Mononuclear cell (primary cell): ENCODE measurements around the gene FAM89B. TPM values are rescaled to one million over a fixed set of nuclear protein-coding genes. Genes with fewer than 3 reads are reported as not detected.
"Not testable (repeated sequence)": the region's sequence is repeated elsewhere in the genome, so short reads cannot be mapped to it uniquely, and the experiment has no call there.

Experiments
- H3K27me3 ChIP-seq: 2 replicates; pipeline ENCODE4 v1.6.0; 2011; ENCODE audit warnings: low read length, control low read depth; ENCODE audit not compliant: insufficient read depth
- H3K4me1 ChIP-seq: 2 replicates; pipeline ENCODE4 v1.5.1; 2011; ENCODE audit warnings: mild to moderate bottlenecking, low read length, control low read depth; ENCODE audit not compliant: insufficient read depth
- H3K4me3 ChIP-seq: 2 replicates; pipeline ENCODE4 v1.5.1; 2011; ENCODE audit warnings: mild to moderate bottlenecking, low read length, moderate library complexity
- H3K9me3 ChIP-seq: 2 replicates; pipeline ENCODE4 v1.5.1; 2011; ENCODE audit warnings: low read depth, mild to moderate bottlenecking, control low read depth, low read length
- total RNA-seq: library from RNA; depleted of rRNA; stranded (reverse); fragments of >200 nt; gene quantifications from one replicate; pipeline ENCODE4 v1.2.3, GENCODE V29; 2012

The FAM89B gene
- total RNA-seq, 1 donor = 18.1 TPM

DNA sequence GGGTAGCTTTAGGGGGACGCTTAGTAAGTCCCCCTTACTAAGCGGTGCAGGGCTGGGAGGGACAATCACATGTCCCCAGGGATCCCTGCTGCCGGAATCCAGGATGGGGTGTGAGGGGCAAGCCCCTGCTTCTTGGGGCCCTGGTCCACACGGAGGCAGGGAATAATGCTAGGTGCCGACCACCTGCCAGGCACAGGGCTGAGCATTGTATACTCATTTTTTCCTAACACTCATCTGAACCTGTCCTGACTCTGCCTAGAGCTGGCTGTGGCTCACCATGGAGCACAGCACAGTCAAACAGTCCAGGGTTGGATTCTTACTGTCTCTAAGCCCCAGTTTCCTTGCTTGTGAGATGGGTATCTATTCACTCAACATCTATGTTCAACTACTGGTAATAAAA is 12.8 kb upstream of the FAM89B start:
- Histone ChIP-seq H3K9me3 (no peaks in the 10 kb centered on the region), H3K27me3 (no peaks in the 10 kb centered on the region), H3K4me3 (no peak overlapping the region), H3K4me1 (peaks cover 39% of the 10 kb centered on the region)

DNA sequence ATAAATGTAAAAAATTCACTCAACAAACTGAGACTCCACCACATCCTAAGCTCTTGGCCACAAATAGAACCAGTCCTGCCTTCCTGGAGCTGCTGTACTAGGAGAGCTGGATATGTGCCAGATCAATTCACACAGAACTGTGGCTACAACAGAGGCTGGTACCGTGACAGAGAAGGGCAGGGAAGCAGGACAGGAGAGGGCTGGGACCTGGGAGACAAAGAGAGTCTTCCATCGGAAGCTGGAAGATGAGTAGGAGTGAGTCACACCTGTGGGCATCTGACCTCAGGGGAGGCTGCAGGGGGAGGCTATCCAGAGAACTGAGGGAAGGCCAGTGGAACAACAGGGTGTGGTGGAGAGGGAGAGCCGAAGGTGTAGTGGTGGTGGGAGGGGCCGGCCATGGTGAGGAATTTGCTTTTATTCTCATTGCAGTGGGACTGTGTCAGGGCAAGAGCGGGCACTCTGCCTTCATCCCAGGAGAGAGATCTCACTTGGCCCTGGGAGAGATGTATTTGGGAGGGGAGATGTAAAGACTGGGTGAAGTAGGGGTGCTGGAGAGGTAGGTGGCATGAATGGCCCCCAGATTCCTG is 12.3 kb upstream of the FAM89B start:
- Histone ChIP-seq H3K9me3 (no peaks in the 10 kb centered on the region), H3K27me3 (no peaks in the 10 kb centered on the region), H3K4me3 (no peak overlapping the region), H3K4me1 (peaks cover 39% of the 10 kb centered on the region)

DNA sequence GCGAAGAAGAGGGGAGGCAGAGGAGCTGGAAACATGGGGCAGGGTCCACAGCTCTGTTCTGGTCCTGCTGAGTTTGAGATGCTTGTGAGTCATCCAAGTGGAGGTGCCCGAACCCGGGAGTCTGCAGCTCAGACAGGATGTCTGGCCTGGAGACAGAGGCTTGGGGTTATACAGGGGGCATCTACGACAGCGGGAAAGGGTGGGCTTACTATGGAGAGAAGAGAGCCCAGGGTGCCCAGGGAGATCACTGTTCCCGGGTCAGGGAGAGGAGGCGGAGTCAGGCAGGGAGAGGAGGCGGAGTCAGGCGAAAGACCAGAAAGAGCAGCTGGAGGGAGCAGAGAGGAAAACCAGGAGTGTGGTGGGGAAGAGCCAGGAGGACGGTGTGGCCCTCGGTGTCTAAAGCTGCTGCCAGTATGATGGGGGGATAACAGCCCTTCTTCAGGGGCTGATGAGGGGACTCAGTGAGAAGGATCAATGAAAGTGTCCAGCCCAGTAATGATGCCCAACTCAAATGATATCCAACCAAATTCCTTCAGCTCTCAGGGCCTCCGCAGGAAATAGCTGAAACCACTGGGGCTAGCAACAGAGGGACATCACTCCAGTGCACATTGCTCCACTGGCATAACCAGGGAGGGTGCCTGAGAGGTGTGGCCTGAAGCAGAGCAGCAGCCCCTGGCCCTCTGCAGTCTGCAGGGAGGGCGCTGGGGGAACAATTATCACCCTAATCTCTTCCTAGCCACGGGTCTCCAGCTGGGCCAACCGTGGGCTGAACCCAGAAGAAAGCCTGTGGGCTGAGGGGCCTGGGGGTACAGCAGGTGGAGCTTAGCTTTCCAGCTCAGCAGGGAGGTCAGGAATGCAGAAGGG is 11.6 kb upstream of the FAM89B start:
- no peak overlapping the region for H3K4me3 ChIP-seq
- H3K27me3 ChIP-seq = no peaks in the 10 kb centered on the region
- peaks cover 40% of the 10 kb centered on the region for H3K4me1 ChIP-seq
- no peaks in the 10 kb centered on the region for H3K9me3 ChIP-seq

DNA sequence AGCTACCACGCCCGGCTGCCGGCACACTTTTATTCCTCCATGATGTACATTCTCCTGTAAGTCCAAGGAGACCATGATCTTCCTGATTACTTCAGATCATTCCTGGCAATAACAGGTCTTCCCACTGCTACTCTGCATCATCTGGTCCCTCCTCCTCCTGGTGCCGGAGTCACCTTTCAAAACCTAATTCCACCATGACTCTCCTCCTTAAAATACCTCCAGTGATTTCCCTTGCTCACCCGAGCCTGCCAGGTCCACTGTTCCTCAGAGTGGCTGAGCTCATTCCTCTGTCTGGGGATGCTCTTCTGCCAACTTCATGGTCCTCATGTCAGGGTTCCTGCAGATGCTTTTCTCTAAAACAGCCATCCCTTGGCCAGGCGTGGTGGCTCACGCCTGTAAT is 10.3 kb upstream of the FAM89B start:
- Histone ChIP-seq H3K27me3 (no peaks in the 10 kb centered on the region), H3K4me3 (no peak overlapping the region), H3K4me1 (peaks cover 47% of the 10 kb centered on the region), H3K9me3 (no peaks in the 10 kb centered on the region)

DNA sequence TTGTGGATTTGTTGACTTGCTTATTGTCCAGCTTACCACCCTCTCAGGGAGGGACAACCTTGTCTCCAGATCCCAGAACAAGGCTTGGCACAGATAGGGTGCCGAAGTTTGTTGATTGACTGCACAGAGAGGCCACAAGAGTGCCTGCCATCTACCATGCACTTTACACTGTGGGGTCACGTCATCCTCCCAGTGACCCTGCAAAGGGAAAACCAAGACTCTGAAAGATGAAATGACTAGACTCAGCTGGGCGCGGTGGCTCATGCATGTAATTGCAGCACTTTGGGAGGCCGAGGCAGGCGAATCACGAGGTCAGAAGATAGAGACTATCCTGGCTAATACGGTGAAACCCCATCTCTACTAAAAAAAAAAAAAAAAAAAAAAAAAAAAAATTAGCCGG is 9.6 kb upstream of the FAM89B start:
- H3K9me3 ChIP-seq = no peaks in the 10 kb centered on the region
- peaks cover 50% of the 10 kb centered on the region for H3K4me1 ChIP-seq

DNA sequence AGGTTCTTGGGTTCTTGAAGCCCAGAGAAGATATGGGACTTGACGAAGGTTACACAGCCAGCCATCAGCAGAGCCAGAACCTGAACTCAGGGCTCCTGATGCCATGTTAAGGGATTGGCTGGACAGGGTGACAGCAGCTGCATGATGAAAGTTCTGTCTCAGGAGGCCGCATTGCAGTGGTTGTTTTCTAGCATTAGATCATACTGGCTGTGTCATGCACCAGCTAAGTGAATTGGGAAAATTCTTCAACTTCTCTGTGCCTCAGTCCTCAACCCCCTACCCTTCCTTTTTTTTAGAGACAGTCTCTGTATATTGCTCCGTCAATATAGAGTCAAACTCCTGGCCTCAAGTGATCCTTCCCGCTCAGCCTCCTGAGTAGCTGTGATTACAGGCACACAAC is 8.7 kb upstream of the FAM89B start:
- H3K9me3 ChIP-seq = no peaks in the 10 kb centered on the region
- H3K4me1 ChIP-seq = peaks cover 56% of the 10 kb centered on the region

More for the DNA sequence above, 9.6 kb upstream of the FAM89B start:
- Histone ChIP-seq H3K27me3 (no peaks in the 10 kb centered on the region), H3K4me3 (no peak overlapping the region)

DNA sequence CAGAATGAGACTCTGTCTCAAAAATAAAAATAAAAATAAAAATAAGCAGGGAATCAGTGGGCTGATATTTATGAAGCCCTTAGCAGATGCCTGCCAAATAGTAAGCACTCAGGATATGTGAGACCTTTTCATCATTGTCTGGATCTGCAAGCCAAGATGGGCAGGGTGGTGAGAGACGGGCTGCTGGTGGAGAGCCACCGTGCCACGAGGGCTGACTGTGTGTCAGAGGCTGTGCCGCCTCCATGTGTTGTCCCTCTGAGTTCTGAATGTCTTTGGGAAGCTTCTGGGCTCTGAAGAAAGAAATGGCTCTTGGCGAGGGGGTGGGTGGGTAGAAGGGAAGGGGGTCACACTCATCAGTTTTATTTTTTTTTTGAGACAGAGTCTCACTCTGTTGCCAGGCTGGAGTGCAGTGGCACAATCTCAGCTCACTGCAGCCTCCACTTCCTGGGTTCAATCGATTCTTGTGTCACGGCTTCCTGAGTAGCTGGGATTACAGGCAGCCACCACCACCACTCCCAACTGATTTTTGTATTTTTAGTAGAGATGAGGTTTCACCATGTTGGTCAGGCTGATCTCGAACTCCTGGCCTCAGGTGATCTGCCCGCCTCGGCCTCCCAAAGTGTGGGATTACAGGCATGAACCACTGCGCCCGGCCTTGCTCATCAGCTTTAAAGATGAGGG is 7.3 kb upstream of the FAM89B start:
- not testable (repeated sequence) for H3K4me3 ChIP-seq, H3K27me3 ChIP-seq, H3K9me3 ChIP-seq
- peaks cover 57% of the 10 kb centered on the region for H3K4me1 ChIP-seq

More for the DNA sequence above, 8.7 kb upstream of the FAM89B start:
- Histone ChIP-seq H3K4me3 (no peak overlapping the region), H3K27me3 (no peaks in the 10 kb centered on the region)

DNA sequence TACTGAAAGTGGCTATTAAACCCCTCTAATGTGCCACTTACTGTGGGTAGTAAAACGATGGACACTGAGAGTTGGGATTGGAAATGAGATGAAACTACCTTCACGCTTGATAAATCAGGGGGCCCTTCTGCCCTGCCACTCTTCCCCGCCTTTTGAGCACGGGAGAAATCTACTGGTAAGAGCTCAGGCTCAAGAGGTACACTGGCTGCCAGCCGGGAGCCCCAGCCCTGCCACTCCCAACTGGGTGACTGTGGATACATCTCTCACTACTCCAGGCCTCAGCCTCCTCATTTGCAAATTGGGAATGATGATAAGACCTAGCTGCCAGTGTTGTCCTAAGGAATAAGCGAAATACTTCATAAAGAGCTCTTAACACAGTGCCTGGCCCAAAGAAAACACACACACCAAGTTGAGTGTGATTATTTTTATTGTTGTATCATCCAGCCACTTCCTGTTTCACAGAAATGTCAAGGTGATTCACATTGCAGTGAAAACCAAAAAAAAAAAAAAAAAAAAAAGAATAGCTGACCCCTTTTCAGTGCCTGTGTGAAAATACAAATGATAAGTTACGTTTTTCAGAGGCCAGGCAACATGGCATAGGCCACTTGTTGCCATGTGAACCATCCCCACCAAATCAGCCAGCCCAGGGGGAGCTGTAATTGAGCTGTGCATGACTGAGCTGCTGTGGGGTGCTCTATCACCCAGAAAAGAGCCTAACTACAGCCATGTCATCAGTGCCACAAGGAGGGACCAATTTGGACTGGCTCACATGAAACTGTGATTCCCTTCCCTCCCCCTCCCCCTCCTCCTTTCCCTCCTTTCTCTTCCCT is 6.5 kb upstream of the FAM89B start:
- Histone ChIP-seq H3K4me3 (no peak overlapping the region), H3K4me1 (peaks cover 60% of the 10 kb centered on the region)

DNA sequence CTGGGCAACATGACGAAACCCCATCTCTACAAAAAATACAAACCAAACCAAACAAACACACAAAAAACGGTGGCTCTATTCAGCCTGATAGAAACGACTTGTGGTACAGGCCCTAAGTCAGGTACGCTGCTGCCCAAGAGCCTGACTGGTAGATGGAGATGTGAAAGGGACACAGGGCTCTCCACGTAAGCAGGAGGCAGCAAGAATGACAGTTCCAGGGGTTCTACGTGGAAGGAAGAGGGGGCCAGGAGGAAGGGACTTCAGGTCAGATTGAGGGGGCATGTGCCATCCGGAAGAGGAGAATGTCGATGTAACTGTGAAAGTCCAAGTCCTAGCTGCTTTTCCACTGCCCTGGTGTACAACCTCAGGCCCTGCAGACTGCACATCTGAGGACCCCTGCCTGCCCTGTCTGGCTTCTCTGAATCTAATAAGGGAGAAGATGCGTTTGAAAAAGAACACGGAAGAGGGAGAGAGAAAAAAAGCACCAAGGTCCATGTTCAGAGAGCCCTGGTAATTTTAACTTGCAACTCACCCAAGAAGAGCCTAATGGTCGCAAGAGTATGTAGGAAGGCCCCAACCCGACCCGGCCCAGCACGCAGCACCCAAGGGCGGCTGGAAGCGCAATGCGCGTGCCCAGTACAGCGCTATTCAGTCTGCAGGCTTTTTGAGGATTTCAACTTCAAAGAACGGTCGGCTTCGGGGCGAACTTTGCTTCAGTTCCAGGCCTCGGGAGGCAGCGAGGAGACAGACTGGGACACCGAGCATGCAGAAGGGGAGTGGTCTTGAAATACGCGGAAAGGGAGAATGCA is 3.0 kb upstream of the FAM89B start:
- H3K4me3 ChIP-seq = peak overlapping the region; percentile 60
- peaks cover 83% of the 10 kb centered on the region for H3K4me1 ChIP-seq
- no peaks in the 10 kb centered on the region for H3K27me3 ChIP-seq
- H3K9me3 ChIP-seq = no peaks in the 10 kb centered on the region

More for the DNA sequence above, 6.5 kb upstream of the FAM89B start:
- Histone ChIP-seq H3K27me3 (no peaks in the 10 kb centered on the region), H3K9me3 (no peaks in the 10 kb centered on the region)

DNA sequence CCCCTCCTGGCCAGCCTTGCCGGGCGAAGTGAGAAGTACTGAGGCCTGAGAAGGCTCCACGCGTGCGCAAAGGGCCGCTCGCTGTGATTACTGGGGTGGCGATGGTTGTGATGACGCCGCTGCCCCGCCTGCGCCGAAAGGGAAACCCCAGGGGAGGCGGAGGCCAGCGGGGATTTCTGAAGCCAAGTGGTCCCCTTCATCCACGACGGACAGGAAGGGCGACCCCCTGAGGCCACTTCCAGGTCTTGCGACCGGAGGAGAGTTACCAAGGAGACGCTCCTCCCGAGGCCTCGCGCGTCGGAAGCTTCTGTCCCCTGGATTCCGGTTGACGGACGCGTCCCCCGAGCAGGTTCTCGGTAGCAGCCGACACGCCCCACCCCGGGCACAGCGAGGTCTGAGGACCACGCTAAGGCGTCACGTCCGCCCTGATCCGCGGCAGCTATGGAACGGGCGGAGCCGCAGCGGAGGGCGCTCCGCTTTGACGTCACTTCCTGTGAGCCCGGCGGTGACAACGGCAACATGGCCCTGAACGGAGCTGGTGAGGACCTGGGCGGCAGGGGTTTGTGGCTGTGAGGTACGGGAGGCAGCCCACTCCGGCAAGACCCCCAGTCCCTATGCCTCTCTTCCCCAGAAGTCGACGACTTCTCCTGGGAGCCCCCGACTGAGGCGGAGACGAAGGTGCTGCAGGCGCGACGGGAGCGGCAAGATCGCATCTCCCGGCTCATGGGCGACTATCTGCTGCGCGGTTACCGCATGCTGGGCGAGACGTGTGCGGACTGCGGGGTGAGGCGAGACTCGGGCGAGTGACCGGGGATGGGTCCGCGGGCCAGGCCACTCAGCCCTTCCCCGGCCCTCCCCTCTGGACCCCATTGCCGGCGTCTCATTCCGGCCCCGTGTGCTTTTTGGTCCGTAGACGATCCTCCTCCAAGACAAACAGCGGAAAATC is 2.1 kb upstream of the FAM89B start, which contains the start of gene ZNRD2:
Gene ZNRD2 (plus strand): TSS at position 505 of the 946 bp plus-strand sequence. CDS start 15 bp downstream, at position 520.
- Histone ChIP-seq H3K4me3 (peak within 1 kb of the TSS; percentile 60), H3K27me3 (no peaks in the 10 kb centered on the region), H3K4me1 (peaks cover 81% of the 10 kb centered on the region), H3K9me3 (no peaks in the 10 kb centered on the region)

DNA sequence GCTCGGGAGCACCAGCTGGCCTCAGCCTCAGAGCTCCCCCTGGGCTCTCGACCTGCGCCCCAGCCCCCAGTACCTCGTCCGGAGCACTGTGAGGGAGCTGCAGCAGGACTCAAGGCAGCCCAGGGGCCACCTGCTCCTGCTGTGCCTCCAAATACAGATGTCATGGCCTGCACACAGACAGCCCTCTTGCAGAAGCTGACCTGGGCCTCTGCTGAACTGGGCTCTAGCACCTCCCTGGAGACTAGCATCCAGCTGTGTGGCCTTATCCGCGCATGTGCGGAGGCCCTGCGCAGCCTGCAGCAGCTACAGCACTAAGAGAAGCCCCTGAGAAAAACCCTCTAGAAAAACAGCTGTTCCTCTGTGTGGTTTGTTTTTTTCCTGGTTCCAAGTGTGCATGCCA is 918 bp upstream of the FAM89B start:
- Histone ChIP-seq H3K9me3 (no peaks in the 10 kb centered on the region), H3K4me1 (peaks cover 75% of the 10 kb centered on the region), H3K27me3 (no peaks in the 10 kb centered on the region), H3K4me3 (no peak overlapping the region)

DNA sequence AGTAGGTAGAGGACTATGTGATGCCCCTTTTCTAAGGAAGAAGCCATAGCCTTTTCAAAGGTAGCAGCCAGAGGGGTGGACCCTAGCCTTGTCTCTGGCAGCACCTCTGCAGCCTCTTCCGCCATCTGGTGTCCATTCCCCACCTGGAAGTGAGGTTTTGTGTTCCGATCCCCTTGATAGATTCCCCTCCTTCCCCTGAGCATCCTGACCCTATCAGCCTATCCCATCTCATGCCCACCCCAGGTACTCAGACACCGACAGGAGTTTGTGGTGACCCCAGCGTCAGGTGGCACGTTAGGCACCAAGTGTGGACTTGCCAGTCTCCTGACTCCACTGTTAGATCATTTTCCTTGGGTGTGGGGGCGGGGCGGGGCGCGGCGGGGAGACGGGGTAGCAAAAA is 398 bp upstream of the FAM89B start:
- Histone ChIP-seq H3K27me3 (no peaks in the 10 kb centered on the region), H3K4me1 (peaks cover 75% of the 10 kb centered on the region), H3K9me3 (no peaks in the 10 kb centered on the region), H3K4me3 (peak overlapping the region; percentile 67)

DNA sequence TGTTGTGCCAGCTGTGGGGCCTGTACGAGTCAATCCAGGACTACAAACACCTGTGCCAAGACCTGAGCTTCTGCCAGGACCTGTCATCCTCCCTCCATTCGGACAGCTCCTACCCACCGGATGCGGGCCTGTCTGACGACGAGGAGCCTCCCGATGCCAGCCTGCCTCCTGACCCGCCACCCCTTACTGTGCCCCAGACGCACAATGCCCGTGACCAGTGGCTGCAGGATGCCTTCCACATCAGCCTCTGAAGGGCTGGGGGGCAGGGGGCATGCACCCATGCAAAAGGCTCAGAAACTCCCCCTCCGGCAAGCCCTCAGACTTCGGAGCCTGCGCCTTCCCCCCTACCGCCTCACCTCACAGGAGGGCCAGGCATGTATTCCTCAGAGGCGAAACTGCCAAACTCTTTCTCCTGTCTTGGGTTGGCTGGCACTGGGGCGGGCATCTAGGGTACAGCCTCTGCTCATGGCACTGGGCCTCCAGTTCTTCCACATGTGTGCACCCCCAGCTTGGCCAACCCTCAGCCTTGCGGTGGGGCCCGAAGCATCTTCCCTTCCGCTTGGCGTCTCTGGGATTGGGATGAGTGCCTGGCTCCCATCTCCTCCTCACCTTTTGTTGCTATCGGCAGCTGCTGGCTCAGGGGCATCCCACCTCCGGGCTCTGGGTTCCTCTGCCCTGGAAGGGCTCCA is 1.2 kb downstream of the FAM89B start:
- peak overlapping the region; percentile 67 for H3K4me3 ChIP-seq

More for the DNA sequence above, 1.2 kb downstream of the FAM89B start:
- Histone ChIP-seq H3K27me3 (no peaks in the 10 kb centered on the region), H3K9me3 (no peaks in the 10 kb centered on the region), H3K4me1 (peaks cover 75% of the 10 kb centered on the region)
